Esophagus muscularis mucosa (tissue), 4 donors: ENCODE data around the gene SPTBN2.

Source experiments
- EP300 ChIP-seq: sonication (generic); formaldehyde crosslinking; IDR thresholded peaks from one replicate; pipeline ENCODE4 v1.6.1; 2017; ENCODE audit warnings: antibody characterized with exemption
- POLR2AphosphoS5 ChIP-seq, 2 donors: sonication (generic); formaldehyde crosslinking; IDR thresholded peaks; one replicate each; pipeline ENCODE4 v1.6.1; 2017; ENCODE audit warnings: antibody characterized with exemption in 2 of 2
- TF ChIP-seq, protein P1 (sequence below), 3 experiments: fragments of 200-600 bp in 2 of 3; fragments of 450-650 bp in 1 of 3; sonication (generic) in 2 of 3; IDR thresholded peaks; one replicate each; pipeline ENCODE4 v1.5.1; 2017 to 2019; ENCODE audit warnings: antibody characterized with exemption in 3 of 3, mild to moderate bottlenecking in 2 of 3, moderate library complexity in 1 of 3

DNA sequence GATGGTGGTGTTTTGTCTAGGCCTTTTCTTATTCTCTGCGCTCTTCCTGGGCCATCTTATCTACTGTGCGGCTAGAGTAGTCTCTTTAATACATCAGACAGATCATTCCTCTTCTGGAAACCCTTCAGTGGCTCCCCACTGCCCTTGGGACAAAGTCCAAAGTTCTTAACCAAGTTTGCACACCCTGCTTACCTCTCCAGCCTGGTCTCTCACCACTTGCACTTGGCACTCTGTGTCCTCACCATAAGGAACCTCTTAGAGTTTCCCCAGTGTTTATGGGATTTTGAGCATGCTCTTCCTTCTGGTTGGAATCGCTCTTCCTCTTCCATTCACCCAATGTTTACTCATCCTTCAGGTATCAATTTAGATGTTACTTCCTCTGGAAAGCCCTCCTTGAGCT lies 5.2 kb upstream of the SPTBN2 start:
- TF ChIP-seq POLR2AphosphoS5 (IDR thresholded peaks at IDR 0.05) (no peak), EP300 (no peak)
- TF ChIP-seq, protein P1, sequence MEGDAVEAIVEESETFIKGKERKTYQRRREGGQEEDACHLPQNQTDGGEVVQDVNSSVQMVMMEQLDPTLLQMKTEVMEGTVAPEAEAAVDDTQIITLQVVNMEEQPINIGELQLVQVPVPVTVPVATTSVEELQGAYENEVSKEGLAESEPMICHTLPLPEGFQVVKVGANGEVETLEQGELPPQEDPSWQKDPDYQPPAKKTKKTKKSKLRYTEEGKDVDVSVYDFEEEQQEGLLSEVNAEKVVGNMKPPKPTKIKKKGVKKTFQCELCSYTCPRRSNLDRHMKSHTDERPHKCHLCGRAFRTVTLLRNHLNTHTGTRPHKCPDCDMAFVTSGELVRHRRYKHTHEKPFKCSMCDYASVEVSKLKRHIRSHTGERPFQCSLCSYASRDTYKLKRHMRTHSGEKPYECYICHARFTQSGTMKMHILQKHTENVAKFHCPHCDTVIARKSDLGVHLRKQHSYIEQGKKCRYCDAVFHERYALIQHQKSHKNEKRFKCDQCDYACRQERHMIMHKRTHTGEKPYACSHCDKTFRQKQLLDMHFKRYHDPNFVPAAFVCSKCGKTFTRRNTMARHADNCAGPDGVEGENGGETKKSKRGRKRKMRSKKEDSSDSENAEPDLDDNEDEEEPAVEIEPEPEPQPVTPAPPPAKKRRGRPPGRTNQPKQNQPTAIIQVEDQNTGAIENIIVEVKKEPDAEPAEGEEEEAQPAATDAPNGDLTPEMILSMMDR (IDR thresholded peaks at IDR 0.05), result no peak
